HL-60/S4 (cell line): ENCODE data around the gene USP35.

Source experiments
- in situ Hi-C: fragments of 300-500 bp; cut with MboI; formaldehyde crosslinking; loops from 2 replicates; pipeline ENCODE4 v1.14.3; 2022; ENCODE audit warnings: low sequenced_read_pairs

USP35 gene

DNA sequence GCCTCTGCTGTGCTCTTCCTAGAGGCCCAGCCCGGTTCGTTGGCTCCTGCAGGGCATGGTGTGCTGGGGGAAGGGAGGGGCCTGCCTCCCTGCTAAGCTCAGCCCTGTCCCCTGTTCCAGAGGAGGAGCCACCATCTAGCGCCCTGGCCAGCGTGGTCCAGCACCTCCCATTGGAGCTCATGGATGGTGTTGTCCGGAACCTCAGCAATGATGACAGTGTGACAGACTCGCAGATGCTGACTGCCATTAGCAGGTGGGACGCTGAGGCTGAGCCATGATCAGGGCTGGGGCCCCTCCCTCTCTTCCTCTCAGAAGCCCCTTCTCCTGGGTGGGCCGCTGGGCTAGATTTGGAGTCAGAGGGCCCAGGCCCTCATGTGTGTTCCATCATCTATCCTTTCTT lies 9.1 kb downstream of the USP35 start:
- in situ Hi-C loops: no loop called here

DNA sequence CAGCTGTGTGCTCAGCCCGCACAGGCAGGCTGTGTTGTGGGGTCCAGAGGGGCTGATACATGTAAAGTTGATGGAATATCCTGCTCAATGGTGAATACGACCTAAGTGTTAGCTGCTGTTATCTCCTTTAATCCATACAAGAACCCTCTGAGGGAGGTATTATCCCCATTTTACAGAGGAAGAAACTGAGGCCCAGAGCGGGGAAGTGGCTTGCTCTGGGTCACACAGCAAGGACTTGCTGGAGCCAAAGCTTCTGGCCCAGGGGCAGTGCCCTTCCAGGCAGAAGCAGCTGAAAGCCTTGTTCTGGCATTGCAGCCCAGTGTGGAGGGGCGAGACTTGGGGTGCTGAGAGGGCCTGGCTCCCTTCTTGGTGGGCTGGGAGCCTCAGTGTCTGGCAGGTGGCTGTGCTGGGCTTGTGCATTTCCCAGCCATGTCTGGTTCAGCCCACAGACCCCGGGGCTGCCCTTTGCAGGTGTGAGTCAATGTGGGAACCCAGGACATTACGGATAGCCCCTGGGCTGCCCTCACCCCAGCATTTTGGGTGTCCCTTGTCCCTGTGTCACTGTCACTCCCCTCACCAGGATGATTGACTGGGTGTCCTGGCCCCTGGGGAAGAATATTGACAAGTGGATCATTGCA lies 10.4 kb downstream of the USP35 start:
- in situ Hi-C loops: no loop called here

DNA sequence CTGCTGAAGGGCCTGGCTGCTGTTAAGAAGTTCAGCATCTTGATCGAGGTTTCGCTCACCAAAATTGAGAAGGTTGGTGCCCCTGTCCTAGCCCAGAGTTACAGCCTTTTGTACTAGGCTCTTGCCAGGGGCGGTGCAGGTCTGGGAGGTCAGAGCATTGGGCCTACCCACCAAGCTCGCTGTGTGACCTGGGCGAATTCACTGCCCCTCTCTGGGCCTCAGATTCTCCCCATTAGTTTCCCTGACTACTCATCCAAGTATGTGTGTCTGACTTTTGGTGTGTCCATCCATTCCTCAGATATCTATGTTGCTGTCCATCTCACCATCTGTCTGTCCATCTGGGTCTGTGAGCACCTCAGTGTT lies 10.9 kb downstream of the USP35 start:
- in situ Hi-C loops: no loop called here

DNA sequence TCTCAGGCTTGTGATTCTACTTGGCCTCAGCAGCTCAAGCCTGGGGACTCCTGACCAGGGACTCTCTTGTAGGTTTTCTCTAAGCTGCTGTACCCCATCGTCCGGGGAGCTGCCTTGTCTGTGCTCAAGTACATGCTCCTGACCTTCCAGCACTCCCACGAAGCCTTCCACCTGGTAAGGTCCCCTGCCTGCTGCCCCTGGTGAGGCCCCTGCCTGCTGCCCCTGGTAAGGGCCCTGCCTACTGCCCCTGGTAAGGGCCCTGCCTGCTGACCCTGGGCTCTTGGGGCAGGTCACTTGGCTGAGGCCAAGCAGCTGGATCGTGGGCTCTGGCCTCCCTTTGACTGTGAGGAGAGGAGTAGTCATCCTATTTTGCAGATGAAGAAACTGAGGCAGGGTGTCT lies 11.3 kb downstream of the USP35 start:
- in situ Hi-C loops: no loop called here

DNA sequence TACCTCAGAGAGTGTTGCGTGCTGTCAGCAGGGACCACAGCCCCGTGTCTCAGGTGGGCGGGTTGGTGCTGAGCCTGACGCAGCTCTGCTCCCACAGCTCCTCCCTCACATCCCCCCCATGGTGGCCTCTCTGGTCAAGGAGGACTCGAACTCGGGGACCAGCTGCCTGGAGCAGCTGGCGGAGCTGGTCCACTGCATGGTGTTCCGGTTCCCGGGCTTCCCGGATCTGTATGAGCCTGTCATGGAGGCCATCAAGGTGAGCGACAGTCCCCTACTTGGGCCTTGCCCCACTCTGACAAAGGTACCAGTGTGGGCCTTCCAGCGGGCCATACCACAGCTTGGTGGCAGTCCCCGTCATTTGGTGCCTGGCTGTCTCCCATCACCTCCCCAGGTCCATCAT lies 11.8 kb downstream of the USP35 start:
- in situ Hi-C loops: no loop called here

DNA sequence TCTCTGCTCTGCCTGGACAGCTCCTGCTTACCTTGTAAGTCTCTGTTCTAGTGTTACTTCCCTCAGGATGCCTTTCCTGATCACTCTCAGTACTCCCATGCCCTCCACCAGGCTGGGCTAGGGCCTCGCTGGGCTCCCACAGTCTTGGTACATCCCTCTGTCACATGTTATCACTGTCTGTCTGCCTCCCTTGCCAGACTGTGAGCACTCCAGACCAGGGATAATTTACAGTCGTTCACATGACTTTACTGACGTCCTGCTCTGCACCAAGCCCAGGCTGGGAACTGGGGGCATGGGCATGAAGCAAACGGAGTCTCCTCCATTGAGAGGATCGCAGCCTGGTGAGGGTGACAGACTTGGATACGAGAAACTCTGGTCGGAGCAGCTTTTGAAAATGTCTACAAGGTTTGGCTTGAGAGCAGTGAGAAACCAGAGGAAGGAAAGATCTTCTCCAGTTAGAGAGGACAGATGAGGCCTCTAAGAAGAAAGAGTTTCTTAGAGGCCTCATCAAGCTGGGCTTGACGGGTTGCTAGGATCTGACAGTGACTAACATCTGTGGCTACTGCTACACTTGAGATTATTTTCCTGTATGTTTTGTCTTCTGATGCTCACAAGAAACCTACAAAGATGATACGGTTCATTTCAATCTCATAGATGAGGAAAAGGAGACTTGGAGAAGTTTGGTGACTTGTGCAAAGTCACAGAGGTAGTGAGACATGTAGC lies 12.5 kb downstream of the USP35 start:
- in situ Hi-C loops: no loop called here

DNA sequence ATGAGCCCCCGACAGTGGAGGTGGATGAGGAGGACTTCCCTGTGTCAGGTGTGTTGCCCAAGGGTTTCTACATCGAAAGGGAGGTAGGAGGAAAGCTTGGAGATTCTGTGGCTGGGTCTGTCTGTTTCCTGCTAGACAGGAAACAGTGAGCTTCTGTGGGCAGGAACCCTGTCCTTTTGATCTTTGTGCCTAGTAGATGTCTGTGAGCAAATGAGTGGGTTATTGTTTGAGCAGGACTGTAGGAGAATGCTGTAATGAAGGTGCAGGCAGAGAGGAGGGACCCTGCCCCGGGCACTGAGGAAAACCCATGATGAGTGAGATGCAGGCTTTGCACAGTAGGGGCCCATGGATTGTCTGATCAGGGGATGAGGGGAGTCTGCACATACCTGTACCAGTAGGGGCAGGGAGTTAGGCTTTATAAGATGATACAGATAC lies 14.0 kb downstream of the USP35 start:
- in situ Hi-C loops: no loop called here

DNA sequence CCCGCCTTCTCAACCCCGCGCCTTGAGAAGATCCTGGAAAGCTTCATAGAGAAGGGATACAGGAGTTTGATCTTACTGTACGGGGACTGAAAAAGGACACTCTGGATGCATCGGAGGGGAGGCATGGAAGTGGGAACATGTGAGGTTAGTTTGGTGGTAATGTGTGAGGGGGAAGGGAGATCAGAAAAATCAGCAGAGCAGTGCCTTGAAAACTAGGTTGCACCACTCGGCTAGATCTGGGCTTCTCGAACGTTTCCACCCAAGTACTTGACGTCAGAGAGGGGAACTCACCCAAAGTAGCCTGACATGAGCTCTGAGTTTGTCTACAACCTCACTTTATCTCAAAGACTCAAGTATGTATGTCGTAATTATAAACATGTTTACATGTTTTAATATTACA lies 14.5 kb downstream of the USP35 start:
- in situ Hi-C loops: no loop called here

DNA sequence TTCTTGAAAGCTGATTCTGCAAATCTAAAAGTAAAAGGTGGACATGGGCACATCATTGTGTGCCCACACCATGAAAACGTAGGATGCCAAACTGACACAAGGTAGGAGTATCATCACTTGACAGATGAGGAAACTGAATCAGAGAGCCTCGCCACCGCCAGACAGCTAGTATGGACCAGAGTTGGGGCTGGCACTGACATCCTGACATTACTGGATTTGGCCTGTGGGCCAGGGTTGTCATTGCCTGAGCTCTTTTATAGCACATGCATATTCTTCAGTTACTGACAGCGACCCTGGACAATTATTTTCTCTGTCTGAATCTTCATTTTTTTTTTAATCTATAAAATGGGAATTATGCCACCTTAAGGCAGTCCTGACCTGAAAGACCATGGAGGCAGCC lies 16.5 kb downstream of the USP35 start:
- in situ Hi-C loops: no loop called here

DNA sequence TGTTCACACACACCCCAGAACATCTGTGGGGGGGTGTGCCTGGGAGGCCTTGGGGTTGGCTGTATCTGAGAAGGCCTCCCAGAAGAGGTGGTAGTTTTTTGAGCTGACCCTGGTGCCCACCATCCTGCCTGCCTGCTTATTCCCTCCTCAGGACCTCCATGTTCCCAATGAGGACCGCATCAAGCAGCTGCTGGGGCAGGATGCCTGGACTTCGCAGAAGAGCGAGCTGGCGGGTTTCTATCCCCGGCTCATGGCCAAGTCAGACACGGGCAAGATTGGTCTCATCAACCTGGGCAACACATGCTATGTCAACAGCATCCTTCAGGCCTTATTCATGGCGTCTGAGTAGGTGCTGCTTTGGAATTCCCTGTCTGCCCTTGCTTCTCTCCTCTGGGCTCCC lies 17.0 kb downstream of the USP35 start:
- in situ Hi-C loops: no loop called here

DNA sequence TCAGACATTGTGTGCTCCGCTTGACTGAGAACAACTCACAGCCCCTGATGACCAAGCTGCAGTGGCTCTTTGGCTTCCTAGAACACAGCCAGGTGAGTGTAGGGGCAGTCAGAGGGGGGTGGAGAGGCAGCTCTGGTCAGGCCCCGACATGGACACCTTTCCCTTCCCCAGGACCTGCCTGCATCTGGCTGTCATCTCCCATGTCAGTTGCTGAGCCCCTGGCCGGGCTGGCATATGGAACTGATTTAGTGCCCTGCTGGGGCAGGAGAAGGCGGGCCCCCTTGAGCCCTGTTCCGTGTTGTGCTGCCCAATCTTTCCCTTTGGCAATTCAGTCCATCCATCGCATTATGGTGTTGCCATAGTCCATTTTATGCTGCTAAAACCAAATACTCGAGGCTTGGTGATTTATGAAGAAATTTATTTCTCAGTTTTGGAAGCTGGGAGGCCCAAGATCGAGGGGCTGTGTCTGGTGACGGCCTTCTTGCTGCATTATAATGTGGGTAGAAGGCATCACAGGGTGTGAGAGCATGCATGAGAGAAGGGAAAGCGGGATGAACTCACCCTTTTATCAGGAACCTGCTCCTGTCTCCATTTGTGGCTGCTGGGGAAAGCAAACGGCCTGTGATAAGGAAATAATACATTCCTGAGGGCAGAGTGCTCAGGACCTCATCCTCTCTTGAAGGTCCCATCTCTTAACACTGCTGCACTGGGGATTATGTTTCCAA lies 19.0 kb downstream of the USP35 start:
- in situ Hi-C loops: no loop called here

DNA sequence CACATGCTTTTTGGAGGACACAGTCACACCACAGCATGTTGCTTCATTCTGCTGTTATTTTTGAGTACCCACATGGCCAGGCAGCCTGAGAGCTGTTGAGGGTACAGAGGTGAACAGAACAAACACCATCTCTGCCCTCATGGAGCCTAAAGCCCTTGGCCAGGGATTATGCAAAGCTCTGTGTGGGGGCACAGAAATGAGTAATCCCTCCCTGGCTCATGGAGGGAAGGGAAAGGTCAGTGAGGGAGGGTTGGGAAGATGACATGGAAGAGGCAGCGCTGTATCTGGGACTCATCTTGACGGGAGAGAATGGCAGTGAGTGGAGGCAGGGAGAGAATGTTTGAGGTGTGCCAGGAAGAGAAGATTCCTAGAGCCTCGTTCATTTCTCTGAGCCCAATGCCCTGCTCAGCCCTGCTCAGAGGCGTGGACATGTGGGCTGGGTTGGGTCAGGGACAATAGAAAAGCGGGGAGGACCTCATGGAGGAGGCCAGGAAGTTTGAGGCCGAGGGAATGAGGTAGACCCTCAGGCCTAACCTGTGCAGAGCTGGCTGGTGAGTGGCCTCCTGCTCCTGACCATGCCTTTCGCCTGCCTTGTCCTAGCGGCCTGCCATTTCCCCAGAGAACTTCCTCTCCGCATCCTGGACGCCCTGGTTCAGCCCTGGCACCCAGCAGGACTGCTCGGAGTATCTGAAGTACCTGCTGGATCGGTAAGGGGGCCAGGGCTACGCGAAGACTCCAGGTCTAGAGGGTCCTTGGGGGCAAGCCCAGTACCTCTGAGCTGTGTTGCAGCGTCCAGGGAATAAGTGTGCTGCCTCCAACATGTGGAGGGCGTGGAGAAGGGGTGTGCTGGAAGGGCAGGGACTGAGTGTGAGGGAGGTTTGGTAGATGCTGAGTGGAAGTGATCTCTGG lies 19.8 kb downstream of the USP35 start:
- in situ Hi-C loops: no loop called here

DNA sequence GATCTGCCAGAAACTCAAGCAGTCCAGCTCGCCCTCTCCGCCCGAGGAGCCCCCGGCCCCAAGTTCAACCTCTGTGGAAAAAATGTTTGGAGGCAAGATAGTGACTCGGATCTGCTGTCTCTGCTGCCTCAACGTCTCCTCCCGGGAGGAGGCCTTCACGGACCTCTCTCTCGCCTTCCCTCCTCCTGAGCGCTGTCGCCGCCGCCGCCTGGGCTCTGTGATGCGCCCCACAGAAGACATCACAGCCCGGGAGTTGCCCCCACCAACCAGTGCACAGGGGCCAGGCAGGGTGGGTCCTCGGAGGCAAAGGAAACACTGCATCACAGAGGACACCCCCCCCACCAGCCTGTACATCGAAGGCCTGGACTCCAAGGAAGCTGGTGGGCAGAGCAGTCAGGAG lies 20.8 kb downstream of the USP35 start:
- in situ Hi-C loops: no loop called here

DNA sequence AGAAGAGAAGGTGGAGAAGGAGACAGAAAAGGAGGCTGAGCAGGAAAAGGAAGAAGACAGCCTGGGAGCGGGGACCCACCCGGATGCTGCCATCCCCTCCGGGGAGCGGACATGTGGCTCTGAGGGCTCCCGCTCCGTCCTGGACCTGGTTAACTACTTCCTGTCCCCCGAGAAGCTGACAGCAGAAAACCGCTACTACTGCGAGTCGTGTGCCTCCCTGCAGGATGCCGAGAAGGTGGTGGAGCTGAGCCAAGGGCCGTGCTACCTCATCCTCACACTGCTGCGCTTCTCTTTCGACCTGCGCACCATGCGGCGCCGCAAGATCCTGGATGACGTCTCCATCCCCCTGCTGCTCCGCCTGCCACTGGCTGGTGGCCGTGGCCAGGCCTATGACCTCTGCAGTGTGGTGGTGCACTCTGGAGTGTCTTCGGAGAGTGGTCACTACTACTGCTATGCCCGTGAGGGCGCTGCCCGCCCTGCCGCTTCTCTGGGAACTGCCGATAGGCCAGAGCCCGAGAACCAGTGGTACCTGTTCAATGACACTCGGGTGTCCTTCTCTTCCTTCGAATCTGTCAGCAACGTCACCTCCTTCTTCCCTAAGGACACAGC lies 21.4 kb downstream of the USP35 start:
- in situ Hi-C loops: no loop called here

DNA sequence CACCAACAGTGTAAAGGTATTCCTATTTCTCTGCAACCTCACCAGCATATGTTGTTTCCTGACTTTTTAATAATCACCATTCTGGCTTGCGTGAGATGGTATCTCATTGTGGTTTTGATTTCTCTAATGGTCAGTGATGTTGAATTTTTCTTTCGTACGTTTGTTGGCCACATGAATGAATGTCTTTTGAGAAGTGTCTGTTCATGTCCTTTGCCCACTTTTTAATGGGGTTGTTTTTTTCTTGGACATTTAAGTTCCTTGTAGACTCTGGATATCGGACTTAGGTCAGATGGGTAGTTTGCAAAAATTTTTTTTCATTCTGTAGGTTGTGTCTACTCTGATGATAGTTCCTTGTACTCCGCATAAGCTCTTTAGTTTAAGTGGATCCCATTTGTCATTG lies 22.8 kb downstream of the USP35 start:
- in situ Hi-C loops: no loop called here

DNA sequence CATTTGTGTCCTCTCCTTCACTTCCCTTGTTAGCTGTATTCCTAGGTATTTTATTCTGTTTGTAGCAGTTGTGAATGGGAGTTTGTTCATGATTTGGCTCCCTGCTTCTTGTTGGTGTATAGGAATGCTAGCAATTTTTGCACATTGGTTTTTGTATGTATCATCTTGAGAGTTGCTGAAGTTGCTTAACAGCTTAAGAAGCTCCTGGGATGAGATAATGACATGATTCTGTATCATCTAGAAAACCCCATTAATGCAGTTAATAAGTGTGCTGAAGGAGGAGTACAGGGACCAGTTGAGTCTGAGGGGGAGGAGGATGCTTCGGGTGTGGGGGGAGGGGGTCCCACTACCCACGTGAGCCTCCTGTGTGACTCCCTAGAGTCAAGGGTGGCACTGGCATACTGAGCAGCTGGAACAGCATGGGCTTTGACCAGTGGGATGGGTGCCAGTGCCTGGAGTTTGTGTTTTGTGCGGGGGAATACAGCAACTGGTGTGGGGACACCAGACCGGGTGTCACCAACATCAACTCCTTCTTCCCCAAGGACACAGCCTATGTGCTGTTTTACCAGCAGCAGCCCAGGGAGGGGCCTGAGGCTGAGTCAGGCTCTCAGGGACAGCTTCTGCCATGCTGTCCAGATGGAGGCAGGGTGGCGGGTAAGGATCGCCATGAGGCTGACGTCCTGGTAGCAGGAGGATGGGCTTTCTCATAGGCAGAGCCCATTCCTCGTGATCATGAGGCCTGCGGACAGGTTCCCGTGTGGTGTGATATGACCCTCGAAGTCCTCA lies 24.1 kb downstream of the USP35 start:
- in situ Hi-C loops: no loop called here

DNA sequence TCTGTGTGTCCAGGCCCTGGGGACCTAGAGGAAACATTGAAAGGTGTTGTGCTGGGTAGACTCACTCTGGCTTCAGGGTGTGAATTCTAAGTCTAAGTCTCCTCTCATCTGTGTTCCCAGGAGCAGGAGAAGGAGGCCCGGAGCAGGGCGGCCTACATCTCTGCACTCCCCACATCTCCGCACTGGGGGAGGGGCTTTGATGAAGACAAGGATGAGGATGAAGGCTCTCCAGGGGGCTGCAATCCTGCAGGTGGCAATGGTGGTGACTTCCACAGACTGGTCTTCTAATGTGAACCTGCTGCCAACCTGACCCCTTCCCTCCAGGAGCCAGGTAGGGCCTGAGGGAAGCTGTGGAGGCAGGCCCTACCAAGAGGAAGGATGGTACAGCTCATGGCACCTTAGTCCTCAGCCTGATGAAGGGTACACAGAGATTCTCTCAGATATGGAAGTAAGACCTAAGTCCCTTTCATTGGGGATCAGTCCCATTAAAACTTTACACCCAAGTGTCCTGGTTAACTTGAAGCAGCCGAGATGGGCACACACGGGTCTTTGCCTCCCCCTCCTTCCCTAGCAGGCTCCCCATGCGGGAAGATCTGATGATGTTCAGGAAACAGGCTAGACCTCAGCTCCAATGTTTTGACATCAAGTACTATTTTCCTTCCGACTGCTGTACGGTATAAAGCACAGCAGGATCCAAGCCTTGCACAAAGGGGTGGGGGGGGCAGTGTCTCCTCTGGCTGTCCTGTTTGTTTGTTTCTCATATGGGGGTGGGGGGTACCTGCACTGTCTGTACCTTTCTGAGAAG lies 25.0 kb downstream of the USP35 start:
- in situ Hi-C loops: no loop called here

DNA sequence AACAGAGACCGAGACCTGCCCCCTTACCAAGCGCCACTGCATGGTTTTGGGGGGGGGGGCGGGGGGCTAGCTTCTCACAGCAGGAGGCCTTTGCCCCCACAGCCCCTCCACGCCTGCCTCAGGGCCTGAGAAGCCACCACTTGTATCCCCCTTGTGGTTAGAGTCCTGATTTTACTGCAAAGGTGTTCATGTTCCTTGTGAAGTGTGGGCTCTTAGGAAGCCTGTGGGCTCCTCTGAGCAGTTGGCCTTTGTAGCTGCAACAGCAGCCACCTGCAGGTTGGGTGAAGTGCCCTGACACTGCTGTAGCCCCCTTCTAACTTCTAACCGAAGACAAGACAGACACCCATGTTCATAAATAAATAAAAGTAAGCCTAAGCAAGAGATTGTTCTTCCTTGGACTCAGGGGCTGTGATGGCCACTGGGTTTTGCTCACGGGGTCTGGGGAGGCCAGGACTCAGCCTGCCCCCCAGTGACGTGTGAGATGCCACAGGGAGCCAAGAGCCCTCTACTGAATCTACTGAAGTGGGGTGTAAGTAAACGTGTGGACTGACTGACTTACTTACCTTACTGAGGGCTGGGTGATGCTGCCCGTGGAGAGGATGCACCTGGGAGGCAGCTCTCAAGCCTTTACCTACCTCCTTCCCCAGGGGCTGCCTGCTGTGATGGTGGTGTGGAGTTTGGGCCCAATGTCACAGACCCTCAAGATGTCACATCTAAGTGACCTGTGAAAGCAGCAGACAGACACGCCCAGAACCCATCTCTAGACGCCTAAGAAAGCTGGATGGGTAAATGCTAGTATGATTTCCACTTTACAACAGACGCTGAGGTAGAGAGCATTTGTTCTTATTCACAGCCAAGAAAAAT lies 25.8 kb downstream of the USP35 start:
- in situ Hi-C loops: no loop called here
